Measurements from ENCODE around the gene RBM33.

- TF ChIP-seq CTCF (IDR thresholded peaks at IDR 0.05) (no peak), POLR2AphosphoS5 (IDR thresholded peaks at IDR 0.05; ENCODE audit: low read depth, low read length) (no peak), REST (IDR thresholded peaks at IDR 0.05; ENCODE audit: insufficient read depth in 1 of 2, low read depth in 2 of 2, low read length in 1 of 2) (no peak)
These were observed 30.1 kb downstream of the RBM33 start for GRCh38 chr7:155674556-155674955.
